ENCODE results near the gene RABGAP1.
A peak's percentile ranks its signal among the peaks of the same experiment; 100 is the strongest.

RABGAP1 gene

DNA sequence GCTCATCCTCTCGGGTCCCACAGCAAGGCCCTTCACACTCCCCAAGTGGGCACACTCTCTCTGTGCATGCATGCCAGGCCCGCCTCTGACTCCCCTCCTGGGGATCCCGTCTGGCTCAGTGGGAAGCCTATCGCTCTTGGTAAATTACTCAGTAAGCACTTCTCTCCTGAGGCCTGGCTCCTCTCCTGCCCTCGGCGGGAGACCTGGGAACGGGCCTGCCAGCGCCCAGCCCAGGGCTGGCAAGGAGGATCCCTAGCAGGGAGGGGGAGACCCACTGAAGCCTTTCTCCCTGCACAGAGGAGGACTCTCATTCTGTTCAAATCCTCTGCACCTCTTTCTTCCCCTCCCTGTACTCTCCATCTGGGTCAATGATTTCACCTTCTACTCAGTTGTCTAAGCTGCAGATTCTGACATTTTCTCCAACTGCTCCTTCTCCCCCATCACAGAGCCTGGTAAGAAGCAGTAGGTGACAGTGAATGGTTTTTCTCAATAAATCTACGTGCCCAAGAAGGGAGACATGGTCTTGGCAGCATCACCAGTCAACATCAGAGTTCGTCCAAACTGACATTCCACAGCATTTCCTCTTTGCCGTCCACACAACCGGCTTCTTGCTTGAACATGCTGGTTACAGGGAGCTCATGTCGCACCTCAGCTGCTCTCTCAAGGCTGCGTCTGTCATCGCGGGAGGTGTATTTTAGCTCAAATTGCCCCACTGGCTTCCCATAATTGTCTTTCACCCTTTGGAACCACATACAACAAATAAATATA lies 174.5 kb downstream of the RABGAP1 start:
- DNase-seq, result no peak

DNA sequence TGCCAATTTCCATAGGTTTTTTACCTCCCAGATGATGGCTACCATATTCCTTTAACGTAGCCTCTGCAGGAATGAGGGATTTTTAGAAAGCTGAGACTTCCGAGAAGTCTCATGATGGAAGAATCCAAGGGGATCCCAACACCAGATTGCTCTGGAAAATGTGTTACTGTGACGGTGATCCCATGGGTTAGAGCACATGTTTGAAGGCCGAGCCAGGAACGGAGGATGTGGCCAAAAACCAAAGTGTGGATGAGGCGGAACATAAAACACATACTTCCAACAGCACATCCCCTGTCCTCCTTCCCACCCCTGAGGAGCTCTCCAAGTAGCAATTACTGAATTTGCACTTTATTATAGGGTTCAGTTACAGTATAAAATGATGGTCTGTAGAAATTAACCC lies 175.2 kb downstream of the RABGAP1 start:
- DNase-seq, result no peak

DNA sequence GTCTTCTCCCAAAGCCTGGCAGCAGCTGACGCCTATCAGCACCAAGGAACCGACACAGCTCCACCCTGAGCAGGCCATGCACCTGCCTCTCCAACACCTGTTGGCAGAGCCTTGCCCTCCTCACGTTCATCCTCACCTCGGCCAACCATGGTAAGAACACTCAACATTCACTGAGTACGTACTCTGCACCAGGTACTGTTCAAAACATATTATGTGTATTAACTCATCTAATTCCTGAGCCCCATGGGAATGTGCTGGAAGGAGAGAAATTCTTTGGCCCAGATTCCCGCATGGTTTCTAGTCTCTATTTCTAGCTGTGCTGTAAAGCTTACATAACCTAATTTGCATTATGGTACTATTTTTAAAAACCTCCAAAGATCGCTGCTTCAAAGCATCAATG lies 178.7 kb downstream of the RABGAP1 start:
- no peak for DNase-seq

DNA sequence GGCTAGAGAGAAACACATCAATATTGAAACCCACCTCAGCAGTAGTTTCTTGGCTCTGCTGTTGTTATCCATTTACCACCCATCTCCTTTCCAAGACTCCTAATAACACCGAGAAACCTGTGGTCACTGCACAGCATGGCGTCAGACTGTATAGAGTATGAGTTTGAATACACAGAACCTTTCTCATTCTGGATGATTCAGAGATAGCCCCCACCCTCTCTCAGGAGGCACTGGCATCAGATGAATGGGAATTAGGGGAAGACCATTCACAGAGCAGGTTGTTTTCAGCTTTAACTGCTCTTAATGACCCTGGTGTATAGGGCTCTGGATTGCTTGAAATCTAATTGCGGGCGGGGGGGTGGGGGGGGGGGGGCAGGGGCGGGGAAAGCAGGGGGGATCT lies 179.3 kb downstream of the RABGAP1 start:
- DNase-seq, result no peak

DNA sequence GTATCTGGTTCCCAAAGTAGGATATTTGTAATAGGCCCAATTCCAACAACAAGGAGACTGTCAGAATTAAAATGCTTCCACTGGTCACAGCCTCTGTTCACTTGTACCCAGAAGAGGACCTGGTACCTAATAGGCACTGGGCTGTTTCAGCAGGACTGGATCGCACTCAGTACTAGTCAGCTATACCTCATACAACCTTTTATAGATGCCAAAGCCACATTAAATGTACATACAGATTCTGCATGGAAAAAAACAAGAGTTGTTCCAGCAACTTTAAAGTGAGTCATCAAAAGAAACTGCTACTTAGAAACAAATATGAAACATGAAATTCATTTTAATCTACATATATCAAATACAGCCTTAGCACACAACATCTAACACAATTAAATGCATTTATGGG lies 180.1 kb downstream of the RABGAP1 start:
- DNase-seq, result no peak

DNA sequence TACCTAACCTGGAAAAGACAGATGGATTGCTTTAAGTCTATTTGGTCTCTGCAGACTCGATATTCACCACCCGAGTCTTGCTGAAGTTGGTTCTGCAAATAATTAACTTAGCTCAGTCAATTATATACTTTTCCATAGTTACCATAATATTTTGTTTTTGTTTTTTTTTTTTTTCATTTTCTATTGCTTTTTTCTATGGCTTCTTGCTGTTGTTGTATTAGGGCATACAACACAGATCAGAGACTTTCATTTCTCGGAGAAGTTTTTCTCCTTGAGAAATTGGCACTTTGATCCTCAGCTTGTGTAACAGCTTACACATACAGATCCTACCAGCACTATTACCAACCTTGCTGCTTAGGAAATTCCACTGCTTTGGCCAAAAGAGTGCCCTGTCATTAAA lies 180.6 kb downstream of the RABGAP1 start:
- DNase-seq, result no peak

DNA sequence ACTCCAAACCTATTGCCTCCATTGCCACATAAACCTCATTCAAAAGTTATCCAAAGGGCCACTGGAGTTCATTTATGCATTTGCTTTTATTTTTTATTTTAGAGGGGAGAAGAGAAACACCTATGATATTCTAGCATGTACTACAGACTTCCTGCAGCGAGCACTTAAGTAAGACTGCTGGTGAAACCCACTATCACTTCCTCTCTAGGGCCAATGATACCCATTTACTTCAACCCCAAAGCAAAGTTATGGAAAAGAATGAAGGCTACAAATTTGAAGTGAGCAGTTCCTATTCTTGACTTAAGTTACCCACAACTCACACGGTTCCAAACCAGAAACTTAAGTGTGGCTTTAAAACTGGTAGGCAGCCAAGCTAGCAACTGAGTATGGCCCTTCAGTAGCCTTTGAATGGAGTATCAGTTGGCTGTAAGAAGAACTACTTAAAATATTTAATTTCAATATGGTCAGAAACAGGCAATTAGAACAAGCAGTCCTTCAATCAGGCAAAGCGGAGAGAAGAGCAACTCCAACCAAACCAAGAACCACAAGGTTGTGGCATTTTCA lies 186.8 kb downstream of the RABGAP1 start:
- DNase-seq, result no peak

DNA sequence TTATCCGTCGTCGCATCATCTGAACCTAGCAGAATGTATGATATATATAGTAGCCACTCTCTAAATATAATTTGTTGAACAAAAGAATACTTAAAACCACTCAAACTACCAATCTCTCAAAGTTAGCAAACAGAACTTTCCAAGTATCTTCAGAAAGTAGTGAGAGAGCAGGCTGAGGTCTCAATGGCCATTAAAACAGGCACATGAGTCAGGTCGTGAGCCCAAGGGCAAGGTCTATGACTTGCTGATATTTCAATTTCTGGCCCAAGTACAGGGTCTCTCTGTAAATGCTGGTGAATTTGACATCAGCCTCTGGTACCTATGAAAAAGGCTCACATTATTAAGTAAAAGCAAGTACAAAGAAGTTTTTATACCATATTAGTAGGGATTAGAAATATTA lies 187.8 kb downstream of the RABGAP1 start:
- no peak for DNase-seq

DNA sequence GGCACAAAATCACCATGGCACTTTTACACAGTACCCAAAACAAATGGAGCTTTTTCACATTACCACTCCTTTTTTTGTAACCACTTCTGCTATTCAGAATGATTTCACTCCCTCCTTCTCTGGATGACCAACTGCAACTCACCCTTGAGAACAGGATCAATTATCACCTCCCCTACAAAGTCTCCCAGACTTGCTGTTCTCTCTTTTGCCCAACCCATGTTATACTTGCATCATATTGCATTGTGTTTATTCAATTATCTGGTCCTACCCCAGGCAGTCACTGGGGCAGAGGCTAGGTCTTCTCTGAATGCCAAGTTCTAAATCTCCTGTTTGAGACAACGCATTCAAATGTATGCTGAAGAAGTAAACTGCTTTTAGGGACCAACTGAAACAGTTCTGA lies 188.6 kb downstream of the RABGAP1 start:
- no peak for DNase-seq

DNA sequence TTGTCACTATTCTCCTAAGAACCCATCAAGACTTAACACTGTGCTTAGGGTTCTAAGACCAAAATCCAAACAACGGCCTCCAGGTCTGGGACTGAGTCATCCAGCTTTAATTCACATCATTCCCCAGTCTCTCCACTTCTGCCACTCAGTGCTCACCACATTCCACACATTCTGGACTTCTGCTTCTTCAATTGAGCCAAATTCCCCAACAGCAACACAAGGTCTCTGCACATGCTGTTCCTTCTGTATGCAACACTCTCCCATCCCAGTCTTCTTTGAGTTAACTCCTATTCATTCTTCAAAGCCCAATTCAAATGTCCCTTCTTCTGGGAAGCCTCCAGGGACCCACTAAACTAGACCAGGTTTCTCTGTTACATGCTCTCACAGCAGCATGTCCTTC lies 190.4 kb downstream of the RABGAP1 start:
- DNase-seq, result peak; percentile 86

DNA sequence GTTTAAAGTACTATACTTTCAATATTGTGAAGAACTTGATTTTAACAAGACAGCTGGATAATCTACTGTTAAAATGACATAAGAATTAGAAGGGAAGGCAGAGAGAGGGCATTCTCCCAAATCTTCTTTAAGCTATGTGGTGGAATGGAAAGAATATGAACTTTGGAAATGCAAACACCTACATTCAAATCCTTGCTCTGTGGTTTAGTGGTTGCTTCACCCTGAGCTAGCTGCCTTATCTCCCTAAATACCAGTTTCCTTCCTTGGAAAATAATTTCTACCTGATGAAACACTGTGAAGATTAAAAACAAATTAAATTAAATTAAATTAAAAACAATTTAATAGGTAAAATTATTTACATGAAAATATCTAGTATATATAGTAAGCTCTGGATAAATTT lies 191.2 kb downstream of the RABGAP1 start:
- peak; percentile 33 for DNase-seq

DNA sequence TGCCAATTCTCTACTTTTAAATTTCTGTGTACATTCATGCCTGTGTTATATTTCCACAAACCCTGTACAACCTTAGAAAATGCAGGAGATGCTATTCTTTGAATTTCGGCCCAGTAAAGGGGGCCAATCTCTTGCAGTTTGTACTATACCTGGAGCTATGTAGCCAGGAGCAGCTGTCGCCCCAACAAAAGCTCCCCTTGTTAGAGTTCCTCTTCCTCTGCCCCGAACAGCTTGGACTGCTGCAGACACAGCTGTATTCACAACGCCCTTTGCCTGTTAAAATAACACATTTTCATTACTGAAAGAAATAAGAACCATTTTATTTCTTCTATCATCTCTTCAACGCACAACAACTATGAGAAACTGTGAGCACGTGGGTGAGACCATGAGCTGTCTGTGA lies 191.9 kb downstream of the RABGAP1 start:
- DNase-seq, result no peak

DNA sequence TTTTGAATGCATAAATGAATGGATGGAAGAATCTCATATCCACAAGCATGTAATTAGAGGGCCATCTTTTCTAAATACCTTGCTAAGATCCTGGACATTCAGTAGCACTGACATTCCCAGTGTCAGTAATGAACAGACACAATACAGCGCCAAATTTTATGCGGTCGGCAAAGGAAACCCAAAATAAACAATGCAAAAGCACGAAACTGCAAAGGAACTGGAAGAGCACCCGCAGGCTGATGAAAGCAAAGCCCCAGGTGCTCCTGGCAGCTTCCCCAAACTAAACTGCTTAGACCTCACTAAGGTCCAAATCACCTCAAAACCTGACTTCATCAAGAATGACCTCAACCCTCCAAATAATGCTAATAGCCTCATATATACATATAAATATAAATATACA lies 194.6 kb downstream of the RABGAP1 start:
- no peak for DNase-seq

DNA sequence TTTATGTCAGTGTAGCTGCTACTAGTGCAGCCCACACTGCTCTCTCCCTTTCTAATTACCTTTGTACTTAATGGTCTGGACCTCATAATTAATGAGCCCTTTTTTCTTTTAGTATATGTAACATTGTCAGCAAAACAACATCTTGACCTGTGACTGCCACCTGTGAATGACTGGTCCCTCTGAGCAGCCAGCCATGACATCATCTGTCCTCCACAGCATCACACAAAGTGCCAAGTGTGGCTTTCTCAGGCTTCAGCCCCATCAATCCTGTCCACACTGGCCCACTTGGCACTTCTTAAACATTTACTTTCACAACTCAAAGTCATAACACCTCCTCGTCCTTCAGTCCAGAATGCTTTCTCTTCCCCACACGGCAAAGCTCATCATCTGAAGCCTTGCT lies 197.3 kb downstream of the RABGAP1 start:
- no peak for DNase-seq

DNA sequence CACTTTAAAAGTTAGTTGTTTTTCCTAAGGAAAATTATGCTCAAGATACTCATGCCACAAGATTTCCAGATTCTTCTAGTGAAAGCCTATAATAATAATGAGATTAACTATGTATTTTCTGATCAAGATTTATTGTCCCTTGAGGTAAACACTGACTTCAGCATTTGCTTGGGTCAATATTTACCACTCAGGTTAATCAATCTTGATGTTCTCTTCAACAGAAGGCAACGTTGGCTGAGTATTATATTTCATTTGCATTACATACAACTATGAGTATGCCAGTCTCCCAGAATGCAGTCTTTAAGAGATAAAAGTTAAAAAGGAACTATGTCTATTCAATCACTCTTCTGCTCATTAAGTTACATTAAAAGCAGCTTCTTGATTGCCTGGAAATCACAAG lies 208.2 kb downstream of the RABGAP1 start:
- no peak for DNase-seq

DNA sequence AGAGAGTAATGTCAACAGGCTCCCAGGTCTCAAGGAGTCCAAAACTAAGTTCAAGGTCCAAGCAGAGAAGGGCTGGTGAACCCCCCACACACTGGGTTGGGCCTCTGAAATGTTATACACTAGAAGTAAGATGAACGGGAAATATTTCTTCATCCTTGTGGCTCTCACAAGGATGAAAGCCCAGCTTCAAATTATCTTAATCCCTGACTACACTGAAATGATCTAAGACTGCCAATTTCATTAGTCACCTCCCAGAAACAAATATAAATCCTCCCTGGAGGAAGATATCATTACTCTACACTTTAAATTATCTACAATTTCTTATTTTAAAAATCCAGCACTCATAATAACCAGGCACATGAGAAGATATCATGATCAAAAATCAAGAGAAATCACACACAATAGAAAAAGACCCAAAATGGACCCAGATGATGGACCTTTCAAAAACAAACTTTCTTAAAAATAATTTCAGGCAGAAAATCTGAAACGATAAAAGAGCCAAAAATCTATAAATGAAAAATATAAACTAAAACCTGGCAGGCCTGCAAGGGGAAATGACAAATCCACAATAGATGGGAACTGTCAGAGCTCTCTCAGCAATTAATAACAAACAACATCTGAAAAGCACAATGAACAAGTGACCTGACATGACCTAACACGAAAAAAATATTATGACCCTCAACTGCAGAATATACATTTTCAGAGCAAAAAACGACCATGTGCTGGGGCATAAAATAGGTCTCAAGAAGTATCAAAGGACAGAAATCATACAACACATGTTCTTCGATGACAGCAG lies 210.1 kb downstream of the RABGAP1 start:
- peak; percentile 57 for DNase-seq

Data from NCI-H226 (cell line).